A549 (cell line): ENCODE results near the gene HLTF.

Source experiments
- JUN ChIP-seq, 2 experiments: fragments of >200 bp; sonication (Bioruptor Twin); formaldehyde crosslinking; IDR thresholded peaks; 2 replicates in 1 of 2; 3 replicates in 1 of 2; pipeline ENCODE4 v1.6.1; 2016 to 2017
- POLR2AphosphoS2 ChIP-seq: conservative IDR thresholded peaks from 2 replicates; pipeline ENCODE4 v1.6.1; 2012; ENCODE audit warnings: low read length, improper control_type of control experiment, inconsistent platforms
- SMC3 ChIP-seq: fragments of >200 bp; sonication (Bioruptor Twin); formaldehyde crosslinking; IDR thresholded peaks from 3 replicates; pipeline ENCODE4 v1.6.1; 2018; ENCODE audit warnings: inconsistent platforms
- ZFP36 ChIP-seq: fragments of 450-650 bp; IDR thresholded peaks from 2 replicates; pipeline ENCODE4 v1.6.1; 2014; ENCODE audit warnings: borderline replicate concordance; ENCODE audit not compliant: partially characterized antibody
- TF ChIP-seq, protein P1 (sequence below): fragments of >200 bp; sonication (Bioruptor Twin); formaldehyde crosslinking; IDR thresholded peaks from 3 replicates; pipeline ENCODE4 v1.5.1; 2016

DNA sequence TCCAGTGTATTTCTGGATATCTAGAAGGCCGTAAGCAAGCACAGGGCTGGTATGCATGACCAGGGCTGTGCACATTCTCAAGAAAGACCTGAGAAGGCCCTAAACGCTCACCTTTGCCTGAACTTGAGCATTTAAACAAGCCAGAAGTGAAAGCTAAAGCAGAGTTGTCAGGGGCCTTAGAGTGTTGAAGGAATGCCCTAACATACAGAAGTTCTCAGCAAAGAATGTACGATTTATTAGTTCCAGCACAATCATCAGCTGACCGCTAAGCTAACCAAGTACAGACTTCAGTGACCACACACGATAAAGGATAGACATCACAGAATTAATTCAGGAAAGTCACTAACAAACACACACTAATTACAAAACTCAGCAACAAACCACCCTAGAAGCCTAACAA is 8.7 kb downstream of the HLTF start:
- TF ChIP-seq SMC3 (no peak), JUN (IDR thresholded peaks at IDR 0.05) (no peak), ZFP36 (no peak), POLR2AphosphoS2 (no peak)
- TF ChIP-seq, protein P1, sequence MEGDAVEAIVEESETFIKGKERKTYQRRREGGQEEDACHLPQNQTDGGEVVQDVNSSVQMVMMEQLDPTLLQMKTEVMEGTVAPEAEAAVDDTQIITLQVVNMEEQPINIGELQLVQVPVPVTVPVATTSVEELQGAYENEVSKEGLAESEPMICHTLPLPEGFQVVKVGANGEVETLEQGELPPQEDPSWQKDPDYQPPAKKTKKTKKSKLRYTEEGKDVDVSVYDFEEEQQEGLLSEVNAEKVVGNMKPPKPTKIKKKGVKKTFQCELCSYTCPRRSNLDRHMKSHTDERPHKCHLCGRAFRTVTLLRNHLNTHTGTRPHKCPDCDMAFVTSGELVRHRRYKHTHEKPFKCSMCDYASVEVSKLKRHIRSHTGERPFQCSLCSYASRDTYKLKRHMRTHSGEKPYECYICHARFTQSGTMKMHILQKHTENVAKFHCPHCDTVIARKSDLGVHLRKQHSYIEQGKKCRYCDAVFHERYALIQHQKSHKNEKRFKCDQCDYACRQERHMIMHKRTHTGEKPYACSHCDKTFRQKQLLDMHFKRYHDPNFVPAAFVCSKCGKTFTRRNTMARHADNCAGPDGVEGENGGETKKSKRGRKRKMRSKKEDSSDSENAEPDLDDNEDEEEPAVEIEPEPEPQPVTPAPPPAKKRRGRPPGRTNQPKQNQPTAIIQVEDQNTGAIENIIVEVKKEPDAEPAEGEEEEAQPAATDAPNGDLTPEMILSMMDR = no peak
